ENCODE data around the gene XRRA1. TPM values are rescaled to one million over a fixed set of nuclear protein-coding genes. Genes with fewer than 3 reads are reported as not detected.

Gene XRRA1
- total RNA-seq, 1 experiment from 2014 or later: 17.3 TPM

- Histone ChIP-seq H3K9ac (ENCODE audit: low read length) (no peak overlapping the region), H3K9me3 (ENCODE audit: control insufficient read depth in 1 of 2, insufficient read depth in 1 of 2, low read depth in 1 of 2, low read length in 2 of 2) (0 out of 4 replicates have a peak, but pooled peaks cover 0 to 3% of the 10 kb centered on the region in 2 experiments), H3K9me2 (ENCODE audit: insufficient read depth) (no peaks in the 10 kb centered on the region), H3K79me2 (ENCODE audit: insufficient read depth, low read length) (no peaks in the 10 kb centered on the region; the same call in 1 of the 2 replicates), H3K4me2 (ENCODE audit: low read length) (no peak overlapping the region), H3K36me3 (ENCODE audit: control insufficient read depth in 1 of 2, insufficient read depth in 2 of 2, low read length in 2 of 2) (peaks cover 0 to 13% of the 10 kb centered on the region in 2 experiments; a peak in 2 of 4 replicates), H3K27me3 (ENCODE audit: insufficient read depth, low read length) (no peaks in the 10 kb centered on the region), H3K4me3 (replicated peaks in 1 of 2; ENCODE audit: low read depth in 1 of 2, low read length in 2 of 2) (no peak overlapping the region), H4K20me1 (ENCODE audit: insufficient read depth) (no peaks in the 10 kb centered on the region), H2AFZ (ENCODE audit: low read depth, low read length, poor library complexity, severe bottlenecking) (no peak overlapping the region), H3K27ac (ENCODE audit: low read depth, low read length) (no peak overlapping the region), H3K4me1 (ENCODE audit: control insufficient read depth in 1 of 2, insufficient read depth in 2 of 2, low read length in 2 of 2) (peaks cover 0 to 7% of the 10 kb centered on the region in 2 experiments; a peak in 1 of 4 replicates)
- ATAC-seq (no peak), DNase-seq (ENCODE audit: low read depth, low spot score) (no peak)
- no TSS peak for BruUV-seq (replicated peaks)
- RAD21 ChIA-PET (ENCODE audit: low non-redundant PET in 1 of 2, low total read pairs in 2 of 2, uncharacterized antibody in 2 of 2, unreplicated experiment in 2 of 2): no interaction called here
- intact Hi-C loops (cut with micrococcal nuclease): no loop called here
- CTCF ChIA-PET: no interaction called here
- POLR2A ChIA-PET: no interaction called here
- TF ChIP-seq ATF3 (IDR thresholded peaks at IDR 0.05) (no peak), RAD21 (IDR thresholded peaks at IDR 0.05; ENCODE audit: low read depth) (no peak), POLR2A (IDR thresholded peaks at IDR 0.05; ENCODE audit: borderline replicate concordance, extremely low read depth, insufficient read depth, insufficient read length) (no peak), SRF (IDR thresholded peaks at IDR 0.05; ENCODE audit: low read depth) (no peak), SP1 (IDR thresholded peaks at IDR 0.05; ENCODE audit: low read depth) (no peak), CBX3 (IDR thresholded peaks at IDR 0.05; ENCODE audit: low read depth) (no peak), TCF7L2 (IDR thresholded peaks at IDR 0.05; ENCODE audit: borderline replicate concordance, extremely low read depth, insufficient read depth, insufficient read length) (no peak), SIN3A (IDR thresholded peaks at IDR 0.05; ENCODE audit: low read depth) (no peak)
Observed at GRCh38 chr11:74818283-74818946, 130.5 kb downstream of the XRRA1 start.

GRCh38 chr11:74816664-74817063, 132.2 kb downstream of the XRRA1 start:
- H4K20me1 ChIP-seq (ENCODE audit: insufficient read depth): no peaks in the 10 kb centered on the region
- RAD21 ChIA-PET (ENCODE audit: low non-redundant PET in 1 of 2, low total read pairs in 2 of 2, uncharacterized antibody in 2 of 2, unreplicated experiment in 2 of 2): no interaction called here
- BruUV-seq (replicated peaks): no TSS peak
- H3K79me2 ChIP-seq (ENCODE audit: insufficient read depth, low read length): no peaks in the 10 kb centered on the region; the same call in 1 of the 2 replicates
- H3K36me3 ChIP-seq (ENCODE audit: control insufficient read depth in 1 of 2, insufficient read depth in 2 of 2, low read length in 2 of 2): no peaks in the 10 kb centered on the region
- H3K4me1 ChIP-seq (ENCODE audit: control insufficient read depth in 1 of 2, insufficient read depth in 2 of 2, low read length in 2 of 2): peaks cover 0 to 7% of the 10 kb centered on the region in 2 experiments; a peak in 1 of 4 replicates
- H3K9ac ChIP-seq (ENCODE audit: low read length): no peak overlapping the region
- H3K9me2 ChIP-seq (ENCODE audit: insufficient read depth): no peaks in the 10 kb centered on the region
- no peak for ATAC-seq
- H3K4me2 ChIP-seq (ENCODE audit: low read length): no peak overlapping the region
- no peak for DNase-seq (ENCODE audit: low read depth, low spot score)
- H2AFZ ChIP-seq (ENCODE audit: low read depth, low read length, poor library complexity, severe bottlenecking): no peak overlapping the region
- H3K4me3 ChIP-seq (replicated peaks in 1 of 2; ENCODE audit: low read depth in 1 of 2, low read length in 2 of 2): no peak overlapping the region
- CTCF ChIA-PET: no interaction called here
- intact Hi-C loops (cut with micrococcal nuclease): no loop called here
- H3K27ac ChIP-seq (ENCODE audit: low read depth, low read length): no peak overlapping the region
- no peaks in the 10 kb centered on the region for H3K9me3 ChIP-seq (ENCODE audit: control insufficient read depth in 1 of 2, insufficient read depth in 1 of 2, low read depth in 1 of 2, low read length in 2 of 2)
- POLR2A ChIA-PET: no interaction called here
- no peaks in the 10 kb centered on the region for H3K27me3 ChIP-seq (ENCODE audit: insufficient read depth, low read length)
- TF ChIP-seq SRF (IDR thresholded peaks at IDR 0.05; ENCODE audit: low read depth) (no peak), SIN3A (IDR thresholded peaks at IDR 0.05; ENCODE audit: low read depth) (no peak), ZFX (IDR thresholded peaks at IDR 0.05) (no peak), CTCF (IDR thresholded peaks at IDR 0.05 in 2 of 3, conservative IDR thresholded peaks at IDR 0.05 in 1 of 3; ENCODE audit: borderline replicate concordance in 1 of 3, insufficient read depth in 1 of 3, low read depth in 2 of 3, low read length in 2 of 3) (no peak), JUND (IDR thresholded peaks at IDR 0.05) (no peak), MAX (IDR thresholded peaks at IDR 0.05) (no peak), YY1 (IDR thresholded peaks at IDR 0.05; ENCODE audit: extremely low read depth, insufficient replicate concordance, low read depth, low read length) (no peak), CEBPB (IDR thresholded peaks at IDR 0.05; ENCODE audit: low read depth) (no peak), RAD21 (IDR thresholded peaks at IDR 0.05; ENCODE audit: low read depth) (no peak), CBX3 (IDR thresholded peaks at IDR 0.05; ENCODE audit: low read depth) (no peak), EZH2phosphoT487 (IDR thresholded peaks at IDR 0.05; ENCODE audit: borderline replicate concordance) (no peak)
